ENCODE results near the gene COQ9. TPM values are rescaled to one million over a fixed set of nuclear protein-coding genes. Genes with fewer than 3 reads are reported as not detected.

The COQ9 gene
- total RNA-seq, 1 donor from 2014 or later = 37.6 TPM

GRCh38 chr16:57426356-57426755 is 20.9 kb upstream of the COQ9 start:
- Histone ChIP-seq H3K4me1 (peaks cover 11% of the 10 kb centered on the region), H3K4me3 (no peak overlapping the region), H3K27me3 (no peaks in the 10 kb centered on the region), H3K27ac (no peak overlapping the region), H3K9me3 (no peaks in the 10 kb centered on the region), H3K36me3 (peaks cover 0 to 31% of the 10 kb centered on the region in 2 donors)
- no peak for DNase-seq (ENCODE audit: extremely low spot score in 2 of 2)
- intact Hi-C loops (cut with DNase I) = loop anchor here (10.0 kb wide), 1 partner anchor 88 kb away; no protein-coding TSS in a partner anchor
- TF ChIP-seq POLR2AphosphoS5 (IDR thresholded peaks at IDR 0.05; ENCODE audit: insufficient read depth in 1 of 2, low read depth in 1 of 2) (no peak), POLR2A (IDR thresholded peaks at IDR 0.05) (no peak), CTCF (IDR thresholded peaks at IDR 0.05) (no peak)

- Histone ChIP-seq H3K4me3 (no peak overlapping the region), H3K36me3 (peaks cover 0 to 40% of the 10 kb centered on the region in 2 donors)
- intact Hi-C loops (cut with DNase I) = loop anchor here (10.0 kb wide), 1 partner anchor 87 kb away; no protein-coding TSS in a partner anchor
Measured at GRCh38 chr16:57427307-57427706, 20.0 kb upstream of the COQ9 start.

GRCh38 chr16:57427824-57428223 is 19.5 kb upstream of the COQ9 start:
- H3K27ac ChIP-seq = no peak overlapping the region
- no peaks in the 10 kb centered on the region for H3K27me3 ChIP-seq
- H3K36me3 ChIP-seq = peaks cover 0 to 45% of the 10 kb centered on the region in 2 donors
- TF ChIP-seq CTCF (IDR thresholded peaks at IDR 0.05) (no peak), POLR2AphosphoS5 (IDR thresholded peaks at IDR 0.05; ENCODE audit: insufficient read depth in 1 of 2, low read depth in 1 of 2) (no peak), POLR2A (IDR thresholded peaks at IDR 0.05) (no peak)
- no peaks in the 10 kb centered on the region for H3K4me1 ChIP-seq
- intact Hi-C loops (cut with DNase I) = loop anchor here (10.0 kb wide), 1 partner anchor 87 kb away; no protein-coding TSS in a partner anchor
- no peak overlapping the region for H3K4me3 ChIP-seq
- no peaks in the 10 kb centered on the region for H3K9me3 ChIP-seq
- no peak for DNase-seq (ENCODE audit: extremely low spot score in 2 of 2)

More at GRCh38 chr16:57427307-57427706, 20.0 kb upstream of the COQ9 start:
- H3K27ac ChIP-seq = no peak overlapping the region
- H3K4me1 ChIP-seq = peaks cover 4% of the 10 kb centered on the region
- TF ChIP-seq CTCF (IDR thresholded peaks at IDR 0.05) = no peak
- no peak for TF ChIP-seq POLR2A (IDR thresholded peaks at IDR 0.05)
- no peak for TF ChIP-seq POLR2AphosphoS5 (IDR thresholded peaks at IDR 0.05; ENCODE audit: insufficient read depth in 1 of 2, low read depth in 1 of 2)
- no peaks in the 10 kb centered on the region for H3K9me3 ChIP-seq
- DNase-seq (ENCODE audit: extremely low spot score in 2 of 2) = no peak
- no peaks in the 10 kb centered on the region for H3K27me3 ChIP-seq

DNA sequence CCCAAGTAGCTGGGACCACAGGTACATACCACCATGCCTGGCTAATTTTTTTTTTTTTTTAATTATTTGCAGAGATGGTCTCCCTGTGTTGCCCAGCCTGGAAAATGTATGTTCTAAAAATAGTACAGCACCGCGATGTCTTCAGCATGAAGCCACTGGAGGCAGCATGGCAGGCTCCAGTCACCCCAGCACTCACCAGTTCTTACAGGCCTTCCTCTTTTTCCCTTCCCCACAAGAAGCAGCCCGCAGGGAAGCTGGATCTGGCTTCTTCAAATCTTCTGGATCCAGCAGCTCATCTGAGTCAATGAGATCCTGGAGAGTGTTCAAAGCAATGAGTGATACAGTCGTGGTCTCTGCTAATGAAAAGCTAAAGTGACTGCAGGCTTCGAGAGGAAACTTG is 16.3 kb upstream of the COQ9 start:
- DNase-seq (ENCODE audit: extremely low spot score in 2 of 2) = no peak
- no peak overlapping the region for H3K27ac ChIP-seq
- intact Hi-C loops (cut with DNase I) = no loop called here
- H3K4me3 ChIP-seq = no peak overlapping the region
- no peaks in the 10 kb centered on the region for H3K4me1 ChIP-seq
- H3K36me3 ChIP-seq = peaks cover 0 to 77% of the 10 kb centered on the region in 2 donors
- TF ChIP-seq CTCF (IDR thresholded peaks at IDR 0.05) (no peak), POLR2AphosphoS5 (IDR thresholded peaks at IDR 0.05; ENCODE audit: insufficient read depth in 1 of 2, low read depth in 1 of 2) (no peak), POLR2A (IDR thresholded peaks at IDR 0.05) (no peak)
- no peaks in the 10 kb centered on the region for H3K27me3 ChIP-seq
- no peaks in the 10 kb centered on the region for H3K9me3 ChIP-seq

GRCh38 chr16:57432505-57432904 is 14.8 kb upstream of the COQ9 start:
- no peaks in the 10 kb centered on the region for H3K9me3 ChIP-seq
- no peak overlapping the region for H3K4me3 ChIP-seq
- peaks cover 0 to 81% of the 10 kb centered on the region in 2 donors for H3K36me3 ChIP-seq
- intact Hi-C loops (cut with DNase I) = no loop called here
- no peak overlapping the region for H3K27ac ChIP-seq
- no peak for DNase-seq (ENCODE audit: extremely low spot score in 2 of 2)
- no peaks in the 10 kb centered on the region for H3K4me1 ChIP-seq
- no peak for TF ChIP-seq POLR2A (IDR thresholded peaks at IDR 0.05)
- TF ChIP-seq POLR2AphosphoS5 (IDR thresholded peaks at IDR 0.05; ENCODE audit: insufficient read depth in 1 of 2, low read depth in 1 of 2) = no peak
- no peak for TF ChIP-seq CTCF (IDR thresholded peaks at IDR 0.05)
- no peaks in the 10 kb centered on the region for H3K27me3 ChIP-seq

Measured in vagina (tissue), 2 donors.